ENCODE results near the gene ARHGEF6.

The ARHGEF6 gene

GRCh38 chrX:136646602-136647239, 134.0 kb downstream of the ARHGEF6 start:
- no peak for DNase-seq (ENCODE audit: low spot score)

DNA sequence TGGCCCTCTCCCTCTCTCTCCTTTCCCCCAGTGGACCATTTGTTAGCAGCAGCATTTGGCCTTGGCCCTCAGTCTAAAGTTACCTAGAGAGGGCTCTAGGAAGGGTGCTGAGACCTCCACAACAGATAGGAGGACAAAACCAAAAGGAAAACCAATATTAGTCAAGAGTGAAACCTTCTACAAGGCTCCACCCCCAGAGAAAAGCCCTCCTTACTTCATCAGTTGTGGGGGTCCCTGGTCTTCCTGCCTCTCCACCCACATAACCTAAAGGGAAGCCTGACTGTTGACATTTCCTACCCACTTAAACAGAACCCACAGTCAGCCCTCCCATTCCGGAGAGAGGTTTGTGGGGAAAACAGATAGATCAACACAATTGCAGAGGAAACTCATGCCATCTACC, 137.5 kb downstream of the ARHGEF6 start:
- DNase-seq (ENCODE audit: low spot score), result no peak

- no peak for DNase-seq (ENCODE audit: low spot score)
These were observed 141.1 kb downstream of the ARHGEF6 start for GRCh38 chrX:136639506-136640176.

DNA sequence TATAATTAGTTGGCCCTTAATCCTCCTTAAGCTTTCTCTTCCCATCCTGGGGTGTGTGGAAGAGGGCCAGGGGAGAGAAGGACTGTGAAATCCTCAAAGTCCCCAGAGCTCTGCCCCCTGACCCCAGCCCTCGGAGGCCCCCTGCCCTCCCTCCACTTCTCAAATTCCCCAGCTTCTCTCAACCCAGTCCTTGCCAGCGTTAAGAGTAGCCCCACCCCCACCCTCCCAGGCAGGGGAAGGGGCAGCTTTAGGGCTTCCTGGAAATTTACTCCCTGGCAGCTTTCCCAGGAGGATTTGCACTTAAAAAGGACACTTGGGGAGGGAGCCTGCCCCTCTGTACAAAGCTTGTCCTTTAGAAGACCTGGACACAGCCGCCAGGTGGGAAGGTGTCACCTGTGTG, 144.6 kb downstream of the ARHGEF6 start:
- no peak for DNase-seq (ENCODE audit: low spot score)

DNA sequence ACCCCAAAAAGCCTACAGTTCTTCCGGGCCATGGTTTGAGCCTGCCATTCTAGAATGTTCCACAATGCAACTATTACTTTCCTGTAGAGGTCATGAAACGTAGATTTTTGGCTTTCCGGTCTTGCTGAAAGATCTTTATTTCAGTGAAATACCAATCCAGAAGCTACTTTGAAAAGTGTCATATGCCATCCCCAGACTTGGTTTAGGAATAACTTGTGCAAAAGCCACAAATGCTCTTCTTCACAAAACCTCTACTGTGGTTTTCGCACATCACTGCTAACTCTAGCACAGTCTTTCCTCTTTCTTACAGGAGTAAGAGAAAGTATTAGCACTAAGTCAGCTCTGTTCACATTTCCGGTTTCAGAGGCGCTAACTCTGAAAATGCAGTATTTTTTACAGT, 145.5 kb downstream of the ARHGEF6 start:
- DNase-seq (ENCODE audit: low spot score), result no peak

GRCh38 chrX:136630881-136631280, 149.9 kb downstream of the ARHGEF6 start:
- no peak for DNase-seq (ENCODE audit: low spot score)

DNA sequence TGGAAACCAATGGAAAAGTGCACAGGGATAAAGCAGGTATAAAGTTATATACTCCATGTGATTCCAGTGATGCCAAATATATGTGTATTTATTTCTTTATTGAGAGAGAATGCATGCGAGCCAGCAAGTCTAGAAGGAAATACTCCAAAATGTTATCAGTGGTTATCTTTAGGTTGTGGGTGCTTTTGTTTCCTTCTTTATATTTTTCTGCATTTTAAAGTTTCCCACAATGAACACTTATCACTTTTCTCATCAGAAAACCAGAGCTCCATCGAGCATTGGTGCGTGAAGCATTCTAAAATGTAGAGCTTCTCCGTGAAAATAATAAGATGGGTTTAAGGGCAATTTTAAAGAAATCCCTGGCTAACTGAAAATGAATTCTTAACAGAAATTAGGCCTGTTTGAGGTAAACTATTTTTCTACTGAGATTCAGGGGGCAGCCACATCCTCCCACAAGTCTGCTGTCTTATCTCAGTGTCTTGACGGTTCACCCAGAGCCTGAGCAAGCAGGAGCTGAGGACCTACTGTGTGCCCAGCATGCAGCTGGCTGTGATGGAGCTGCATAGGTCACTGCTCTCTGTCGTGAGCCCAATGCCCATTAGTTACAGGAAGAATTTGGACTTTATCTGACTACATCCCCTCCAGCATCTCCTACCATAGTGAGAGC, 151.5 kb downstream of the ARHGEF6 start:
- DNase-seq (ENCODE audit: low spot score), result no peak

- DNase-seq (ENCODE audit: low spot score), result no peak
These were observed 153.3 kb downstream of the ARHGEF6 start for GRCh38 chrX:136627409-136627808.

DNA sequence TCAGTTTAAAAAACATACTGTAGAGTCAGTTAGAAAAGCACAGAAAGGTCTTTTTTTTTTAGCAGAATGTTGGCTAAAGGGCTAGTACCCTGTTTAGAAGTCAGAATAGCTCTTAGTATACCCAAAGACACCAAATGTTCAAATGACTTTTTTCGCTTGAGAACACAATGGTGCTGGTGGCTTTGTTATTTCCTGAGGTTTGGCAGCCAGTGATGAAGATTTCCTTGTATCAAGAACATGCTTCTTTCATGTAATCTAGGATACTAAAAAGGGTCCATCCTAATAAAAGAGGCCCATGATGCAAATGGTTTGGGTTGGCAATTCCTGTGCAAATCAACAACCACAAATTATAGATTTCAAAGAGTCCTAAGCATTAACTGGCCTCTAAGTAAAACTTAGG, 153.8 kb downstream of the ARHGEF6 start:
- no peak for DNase-seq (ENCODE audit: low spot score)

DNA sequence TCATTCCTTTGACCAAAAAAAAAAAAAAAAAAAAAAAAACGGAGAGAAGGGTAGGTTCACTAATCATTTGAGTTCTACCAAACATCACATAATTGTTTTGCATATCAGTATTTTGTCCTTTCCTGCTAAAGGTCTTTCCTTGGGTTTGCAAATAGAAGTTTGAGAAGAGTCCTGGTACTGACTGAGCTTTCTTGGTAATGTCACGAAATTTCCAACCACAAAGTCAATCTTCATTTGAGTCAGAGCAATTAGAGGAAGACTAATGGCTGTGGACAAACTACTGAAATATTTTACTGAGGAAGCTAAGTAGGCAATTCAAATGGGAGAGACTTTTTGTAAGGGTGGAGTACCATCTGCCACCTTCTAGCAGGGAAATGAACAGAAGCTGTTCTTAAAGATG, 154.5 kb downstream of the ARHGEF6 start:
- DNase-seq (ENCODE audit: low spot score), result no peak

DNA sequence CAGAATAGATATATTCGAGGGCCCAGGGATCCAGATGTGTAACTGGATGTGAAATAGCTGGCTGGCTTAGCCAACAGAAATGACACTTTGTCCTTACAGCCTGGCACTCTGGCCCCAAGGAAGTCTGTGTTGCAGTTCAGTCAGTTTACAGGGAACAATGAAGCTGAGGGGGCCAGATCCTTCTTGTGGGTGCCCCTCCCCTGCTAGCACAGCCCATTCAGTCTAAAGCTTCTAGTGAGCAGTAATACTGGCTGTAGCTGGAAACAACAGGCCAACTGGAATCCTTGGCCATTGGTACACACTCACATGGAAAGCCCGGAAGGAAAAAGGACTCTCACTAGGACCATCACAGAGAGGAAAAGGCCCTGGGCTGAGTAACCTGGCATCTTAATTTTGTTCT, 155.5 kb downstream of the ARHGEF6 start:
- no peak for DNase-seq (ENCODE audit: low spot score)

DNA sequence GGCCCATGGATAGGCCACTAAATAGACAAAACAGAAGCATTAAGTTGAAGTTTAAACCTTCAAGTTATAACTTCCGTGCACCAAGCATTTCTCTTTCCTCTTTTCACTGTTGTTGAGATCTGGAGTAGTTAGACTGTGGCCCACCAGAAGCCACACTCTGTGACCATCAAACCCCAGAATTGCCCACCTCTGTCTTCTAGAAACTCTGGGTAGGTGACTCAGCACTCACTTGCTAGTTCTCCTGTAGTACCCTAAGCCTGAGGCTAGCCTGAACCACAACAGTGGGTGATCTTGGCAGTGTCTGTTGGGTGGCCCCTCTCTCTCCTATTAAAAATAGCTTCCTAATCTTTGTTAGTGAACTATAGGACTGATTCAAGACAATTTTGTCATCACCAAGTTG, 157.3 kb downstream of the ARHGEF6 start:
- no peak for DNase-seq (ENCODE audit: low spot score)

- DNase-seq (ENCODE audit: low spot score), result no peak
These were observed 158.2 kb downstream of the ARHGEF6 start for GRCh38 chrX:136622568-136622967.

- no peak for DNase-seq (ENCODE audit: low spot score)
These were observed 160.0 kb downstream of the ARHGEF6 start for GRCh38 chrX:136620780-136621179.

DNA sequence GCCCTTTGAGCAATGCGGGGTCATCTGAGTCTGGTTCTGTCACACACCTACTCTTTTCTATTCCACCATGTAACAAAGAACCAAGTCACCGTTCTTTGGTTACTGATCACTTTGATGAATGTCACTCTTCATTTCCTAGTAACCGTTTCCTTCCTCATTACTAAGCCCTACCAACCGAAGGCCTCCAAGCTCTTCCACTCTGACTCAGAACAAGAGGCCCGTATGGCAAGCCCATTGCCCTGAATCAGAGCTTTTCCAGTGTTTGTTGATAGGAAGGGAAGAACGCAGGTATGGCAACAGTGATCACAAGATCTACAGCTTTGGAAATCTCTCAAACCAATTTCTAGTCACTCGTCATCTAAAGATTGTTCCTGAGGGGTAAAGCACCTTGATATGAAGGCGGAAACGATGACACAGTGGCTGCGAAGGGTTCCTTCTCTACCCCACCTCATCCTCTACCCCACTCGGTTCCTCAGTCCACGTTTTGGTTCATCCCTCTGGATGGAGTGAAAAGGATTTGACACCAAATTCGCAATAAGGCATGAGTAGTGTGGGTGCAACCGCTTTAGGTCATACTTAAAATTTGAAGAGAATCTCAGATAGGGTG, 160.7 kb downstream of the ARHGEF6 start:
- no peak for DNase-seq (ENCODE audit: low spot score)

DNA sequence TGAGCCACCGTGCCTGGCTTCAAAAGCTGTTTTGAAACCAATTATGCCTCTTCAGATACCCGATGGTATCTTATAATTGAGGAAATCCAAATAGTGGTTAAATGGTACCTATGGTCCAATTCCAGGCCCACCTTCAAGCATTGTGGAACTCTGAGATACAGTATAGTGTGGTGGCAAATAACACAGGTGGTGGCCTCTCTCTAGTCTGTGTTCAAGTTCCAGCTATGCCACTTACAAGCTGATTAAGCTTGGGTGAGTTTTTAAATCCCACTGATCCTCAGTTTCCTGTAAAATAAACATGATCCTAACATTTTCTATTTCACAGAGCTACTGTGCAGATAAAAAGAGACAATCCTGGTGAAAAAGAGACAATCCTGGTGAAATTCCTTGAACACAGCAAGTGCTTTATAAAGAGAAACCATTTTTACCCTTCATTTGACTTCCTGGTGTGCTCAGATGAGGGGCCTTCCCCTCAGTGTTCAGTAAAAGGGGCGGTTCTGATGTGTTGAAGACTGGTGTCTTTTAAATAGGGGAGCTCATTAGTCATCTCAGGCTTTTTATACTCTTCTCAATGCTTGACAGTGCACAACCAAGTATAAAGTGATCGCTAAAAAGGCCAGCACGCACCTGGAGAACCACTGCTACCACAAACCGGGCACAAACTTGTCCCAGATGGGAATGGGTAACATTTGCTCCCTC, 163.6 kb downstream of the ARHGEF6 start:
- no peak for DNase-seq (ENCODE audit: low spot score)

Small RNA genes within 50 kb of the gene (small RNA-seq; reads per million reads assigned to genes)
- gene RF00019, result 0 reads per million in 2 experiments
- 0 to 0.18 reads per million in 2 experiments for gene RNU6-972P
